Osteocyte (in vitro differentiated cells): Measurements from ENCODE around the gene LINS1. TPM values are rescaled to one million over a fixed set of nuclear protein-coding genes. Genes with fewer than 3 reads are reported as not detected.

ENCODE experiments used
- DNase-seq: peaks from one replicate; pipeline ENCODE4 v3.0.0; 2021; ENCODE audit warnings: mixed read lengths; ENCODE audit not compliant: unreplicated experiment; ENCODE audit errors: extremely low spot score
- H3K27ac Mint-ChIP-seq: one replicate; pipeline ENCODE4 v1.8.0; 2021; ENCODE audit warnings: mild to moderate bottlenecking, mixed read lengths; ENCODE audit not compliant: unreplicated experiment
- H3K27me3 Mint-ChIP-seq: one replicate; pipeline ENCODE4 v1.8.0; 2021; ENCODE audit warnings: mixed read lengths; ENCODE audit not compliant: unreplicated experiment
- H3K36me3 Mint-ChIP-seq: one replicate; pipeline ENCODE4 v1.8.0; 2021; ENCODE audit warnings: mixed read lengths; ENCODE audit not compliant: unreplicated experiment
- H3K4me1 Mint-ChIP-seq: one replicate; pipeline ENCODE4 v1.8.0; 2021; ENCODE audit warnings: mixed read lengths; ENCODE audit not compliant: unreplicated experiment
- H3K4me3 Mint-ChIP-seq: one replicate; pipeline ENCODE4 v1.8.0; 2021; ENCODE audit warnings: mild to moderate bottlenecking, moderate library complexity, mixed read lengths; ENCODE audit not compliant: unreplicated experiment
- H3K9me3 Mint-ChIP-seq: one replicate; pipeline ENCODE4 v1.8.0; 2021; ENCODE audit warnings: mixed read lengths; ENCODE audit not compliant: unreplicated experiment
- total RNA-seq: library from RNA; stranded (reverse); gene quantifications from 2 replicates; pipeline ENCODE4 v1.2.1, GENCODE V29; 2021
- TF ChIP-seq, protein P1 (sequence below): fragments of 200-600 bp; sonication (generic); IDR thresholded peaks from 2 replicates; pipeline ENCODE4 v1.5.0; 2021; ENCODE audit warnings: antibody characterized with exemption, mild to moderate bottlenecking, moderate library complexity

Gene LINS1
- total RNA-seq, 1 donor from 2014 or later, result 9.7 TPM

DNA sequence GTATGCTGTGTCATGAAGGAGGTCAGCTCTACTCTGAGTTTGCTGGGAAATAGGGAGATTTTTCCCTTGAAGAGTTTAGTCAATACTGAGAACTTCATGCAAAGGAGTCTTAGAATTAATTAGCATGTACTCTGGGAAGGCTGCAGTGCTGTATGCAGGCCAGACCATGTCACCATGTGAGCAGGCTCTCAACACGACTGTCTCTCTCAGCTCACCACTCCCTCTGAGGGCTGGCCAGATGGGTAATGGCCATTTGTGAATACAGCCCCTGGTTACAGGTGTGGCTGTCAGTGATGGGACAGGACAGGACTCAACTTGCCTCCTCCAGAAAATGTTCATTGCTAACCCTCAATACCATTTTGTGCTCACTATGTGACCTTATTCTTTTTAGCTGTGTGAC is 68.1 kb downstream of the LINS1 start:
- Mint-ChIP-seq H3K27ac (no peak overlapping the region), H3K4me3 (no peak overlapping the region), H3K27me3 (peaks cover 2% of the 10 kb centered on the region), H3K36me3 (no peaks in the 10 kb centered on the region), H3K4me1 (no peaks in the 10 kb centered on the region), H3K9me3 (no peaks in the 10 kb centered on the region)
- no peak for DNase-seq
- TF ChIP-seq, protein P1, sequence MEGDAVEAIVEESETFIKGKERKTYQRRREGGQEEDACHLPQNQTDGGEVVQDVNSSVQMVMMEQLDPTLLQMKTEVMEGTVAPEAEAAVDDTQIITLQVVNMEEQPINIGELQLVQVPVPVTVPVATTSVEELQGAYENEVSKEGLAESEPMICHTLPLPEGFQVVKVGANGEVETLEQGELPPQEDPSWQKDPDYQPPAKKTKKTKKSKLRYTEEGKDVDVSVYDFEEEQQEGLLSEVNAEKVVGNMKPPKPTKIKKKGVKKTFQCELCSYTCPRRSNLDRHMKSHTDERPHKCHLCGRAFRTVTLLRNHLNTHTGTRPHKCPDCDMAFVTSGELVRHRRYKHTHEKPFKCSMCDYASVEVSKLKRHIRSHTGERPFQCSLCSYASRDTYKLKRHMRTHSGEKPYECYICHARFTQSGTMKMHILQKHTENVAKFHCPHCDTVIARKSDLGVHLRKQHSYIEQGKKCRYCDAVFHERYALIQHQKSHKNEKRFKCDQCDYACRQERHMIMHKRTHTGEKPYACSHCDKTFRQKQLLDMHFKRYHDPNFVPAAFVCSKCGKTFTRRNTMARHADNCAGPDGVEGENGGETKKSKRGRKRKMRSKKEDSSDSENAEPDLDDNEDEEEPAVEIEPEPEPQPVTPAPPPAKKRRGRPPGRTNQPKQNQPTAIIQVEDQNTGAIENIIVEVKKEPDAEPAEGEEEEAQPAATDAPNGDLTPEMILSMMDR, result no peak

DNA sequence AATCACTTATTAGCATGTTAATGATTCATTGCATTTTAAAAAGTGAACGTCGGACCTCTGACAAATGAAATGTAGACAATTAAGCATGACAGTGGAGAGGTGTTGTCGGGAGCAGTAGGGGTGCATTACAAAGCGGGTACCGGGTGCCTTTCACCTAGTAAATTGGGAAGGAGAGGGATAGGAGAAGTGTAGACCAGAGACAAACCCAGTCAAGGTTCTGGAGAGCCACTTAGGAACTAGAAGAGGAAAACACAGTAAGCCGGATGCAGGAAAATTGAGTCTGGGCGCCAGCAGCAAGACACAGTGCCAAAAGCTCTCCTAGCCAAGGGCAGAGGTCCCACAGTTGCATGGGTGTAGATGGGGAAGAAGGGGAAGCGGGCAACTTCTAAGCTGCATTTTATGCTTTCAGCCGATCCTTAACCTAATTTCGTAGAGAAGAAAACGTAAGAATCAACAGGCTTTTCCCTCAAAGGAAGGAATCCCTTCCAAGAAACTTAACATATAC is 70.1 kb downstream of the LINS1 start:
- Mint-ChIP-seq H3K9me3 (no peaks in the 10 kb centered on the region), H3K4me3 (no peak overlapping the region), H3K36me3 (no peaks in the 10 kb centered on the region), H3K27me3 (peaks cover 2% of the 10 kb centered on the region), H3K4me1 (no peaks in the 10 kb centered on the region), H3K27ac (no peak overlapping the region)
- TF ChIP-seq, protein P1, result no peak
- no peak for DNase-seq

DNA sequence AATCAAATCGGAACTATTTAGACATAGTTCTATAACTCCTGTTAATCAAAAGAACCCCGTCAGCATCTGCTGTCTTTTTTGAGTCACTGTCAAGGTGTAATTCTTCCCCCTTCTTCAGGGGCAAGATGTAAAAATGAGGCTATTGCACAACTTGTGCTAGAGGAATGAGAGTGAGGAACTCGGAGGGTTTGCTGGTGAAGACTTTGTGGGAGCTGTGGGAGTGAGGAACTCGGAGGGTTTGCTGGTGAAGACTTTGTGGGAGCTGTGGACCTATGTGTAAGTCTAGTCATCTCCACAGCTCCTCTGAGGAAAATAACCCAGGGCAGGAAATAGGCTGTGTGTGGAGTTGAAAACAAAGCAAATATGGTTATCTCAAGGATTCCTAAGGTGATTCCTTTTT is 70.8 kb downstream of the LINS1 start:
- Mint-ChIP-seq H3K27ac (no peak overlapping the region), H3K9me3 (no peaks in the 10 kb centered on the region), H3K4me3 (no peak overlapping the region)

DNA sequence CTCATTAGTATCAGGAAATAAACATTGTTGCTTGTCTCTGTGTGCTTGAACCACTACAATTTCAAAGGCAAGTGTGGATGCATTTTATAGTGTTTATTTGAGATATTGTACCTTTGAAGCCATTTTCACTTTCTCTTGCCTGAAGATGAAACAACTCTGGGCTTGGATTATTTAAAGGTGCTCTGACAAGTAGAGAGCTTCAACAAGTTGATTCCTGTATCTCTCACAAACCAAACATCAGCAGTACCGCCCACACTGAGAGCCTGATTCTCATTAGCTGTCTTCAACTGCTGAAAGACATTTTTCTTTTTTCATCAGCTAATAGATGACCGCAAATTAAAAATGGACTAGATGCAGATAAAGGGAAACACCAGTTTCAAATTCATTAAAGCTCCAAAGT is 72.4 kb downstream of the LINS1 start:
- Mint-ChIP-seq H3K27ac (no peak overlapping the region), H3K4me3 (no peak overlapping the region), H3K4me1 (no peaks in the 10 kb centered on the region)

More for the DNA sequence above, 70.8 kb downstream of the LINS1 start:
- Mint-ChIP-seq H3K4me1 (no peaks in the 10 kb centered on the region), H3K27me3 (peaks cover 2% of the 10 kb centered on the region), H3K36me3 (no peaks in the 10 kb centered on the region)
- DNase-seq, result no peak
- TF ChIP-seq, protein P1, result no peak

DNA sequence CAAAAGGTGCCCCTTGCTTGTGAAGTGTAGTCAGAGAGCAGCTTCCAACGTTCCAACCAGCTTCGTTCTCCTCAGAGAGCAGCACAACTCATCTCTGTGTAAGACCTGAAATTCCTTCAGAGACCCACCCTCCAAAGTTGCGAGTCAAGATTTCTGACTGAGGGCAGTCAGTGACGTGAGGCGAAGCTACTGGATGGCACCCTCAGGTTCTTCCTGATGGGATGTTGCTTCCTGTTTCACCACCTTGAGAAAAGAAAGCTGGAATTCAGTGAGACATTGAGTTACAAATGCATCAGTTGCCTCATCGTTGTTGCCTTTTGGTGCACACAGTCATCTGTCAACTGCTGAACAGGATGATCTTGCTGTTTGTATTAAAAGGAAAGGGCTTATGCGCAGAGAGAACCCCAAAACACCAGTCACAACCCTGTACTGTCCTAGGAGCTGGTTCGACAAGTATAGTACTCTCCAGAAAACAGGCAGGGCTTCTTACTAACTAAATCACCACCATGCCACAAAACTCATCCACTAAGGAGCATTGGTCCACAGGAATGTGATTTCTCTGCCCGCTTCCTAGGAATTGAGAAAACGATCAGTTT is 73.1 kb downstream of the LINS1 start, which contains the start of gene CERS3:
TSS of gene CERS3 (minus strand) at position 118 of the 596 bp plus-strand sequence. CDS start 27,101 bp downstream, outside the sequence.
- DNase-seq, result no peak
- TF ChIP-seq, protein P1, result no peak
- Mint-ChIP-seq H3K9me3 (no peaks in the 10 kb centered on the region), H3K27ac (no peak within 1 kb of the TSS), H3K4me3 (no peak within 1 kb of the TSS), H3K36me3 (no peaks in the 10 kb centered on the region), H3K27me3 (peaks cover 2% of the 10 kb centered on the region), H3K4me1 (no peaks in the 10 kb centered on the region)

More for the DNA sequence above, 72.4 kb downstream of the LINS1 start:
- DNase-seq, result no peak
- TF ChIP-seq, protein P1, result no peak
- peaks cover 2% of the 10 kb centered on the region for H3K27me3 Mint-ChIP-seq
- no peaks in the 10 kb centered on the region for H3K36me3 Mint-ChIP-seq
- H3K9me3 Mint-ChIP-seq, result no peaks in the 10 kb centered on the region
